H1 (cell line): ENCODE data around the gene ZNF777. TPM values are rescaled to one million over a fixed set of nuclear protein-coding genes. Genes with fewer than 3 reads are reported as not detected.
A peak's percentile ranks its signal among the peaks of the same experiment; 100 is the strongest.

ENCODE experiments used
- CTCF ChIA-PET: fragments of 300-600 bp; sonication (Branson Sonifier 250); formaldehyde crosslinking; loops from one replicate; lab custom pipeline; 2021; ENCODE audit not compliant: partially characterized antibody; lab: Charles Lee
- POLR2A ChIA-PET: fragments of 300-600 bp; sonication (Branson Sonifier 250); formaldehyde crosslinking; loops from one replicate; lab custom pipeline; 2021; ENCODE audit warnings: inconsistent platforms; ENCODE audit not compliant: partially characterized antibody; lab: Charles Lee
- DNase-seq, 2 experiments: peaks; one replicate each; pipeline versions ENCODE4 v3.0.0 to v3.0.0-alpha.2; 2010 to 2022; ENCODE audit warnings: low spot score in 2 of 2, low read depth in 1 of 2, mixed read lengths in 1 of 2
- FAIRE-seq: peaks from 2 replicates; lab custom pipeline; 2011; peaks lifted over from hg19 to GRCh38; lab: Jason Lieb, UNC
- H2AFZ ChIP-seq: 2 replicates; pipeline ENCODE4 v1.8.1; 2012; ENCODE audit warnings: low read length, inconsistent platforms
- H2AK5ac ChIP-seq: 2 replicates; pipeline ENCODE4 v1.6.1; 2013; ENCODE audit warnings: low read depth, low read length
- H2BK120ac ChIP-seq: replicated peaks from 2 replicates; pipeline ENCODE3; 2013; ENCODE audit warnings: low read depth, low read length, inconsistent platforms
- H2BK12ac ChIP-seq: 2 replicates; pipeline ENCODE4 v1.6.1; 2013; ENCODE audit warnings: low read depth, low read length
- H2BK15ac ChIP-seq: 2 replicates; pipeline ENCODE4 v1.6.1; 2013; ENCODE audit warnings: low read length
- H2BK20ac ChIP-seq: 2 replicates; pipeline ENCODE4 v1.6.1; 2013; ENCODE audit warnings: low read length
- H2BK5ac ChIP-seq: 2 replicates; pipeline ENCODE4 v1.6.1; 2013; ENCODE audit warnings: low read depth, low read length
- H3K14ac ChIP-seq: 2 replicates; pipeline ENCODE4 v1.6.1; 2013; ENCODE audit warnings: inconsistent platforms; ENCODE audit not compliant: insufficient read length
- H3K18ac ChIP-seq: 2 replicates; pipeline ENCODE4 v1.6.1; 2013; ENCODE audit warnings: low read length; ENCODE audit errors: extremely low read depth
- H3K23ac ChIP-seq: 2 replicates; pipeline ENCODE4 v1.6.1; 2013; ENCODE audit warnings: inconsistent platforms; ENCODE audit not compliant: insufficient read length
- H3K23me2 ChIP-seq: 2 replicates; pipeline ENCODE4 v1.6.1; 2013; ENCODE audit warnings: low read depth, low read length
- H3K27ac ChIP-seq: 2 replicates; pipeline ENCODE4 v1.6.1; 2011; ENCODE audit warnings: low read depth, low read length, inconsistent platforms
- H3K27me3 ChIP-seq, 4 experiments: replicated peaks in 1 of 4; 1 replicate in 1 of 4; 2 replicates in 3 of 4; pipeline versions ENCODE4 v1.6.1 to v1.8.1; 2011 to 2013; ENCODE audit warnings: low read length in 3 of 4, mild to moderate bottlenecking in 3 of 4, inconsistent platforms in 2 of 4, mixed read lengths in 2 of 4, moderate library complexity in 1 of 4; ENCODE audit not compliant: control insufficient read depth in 3 of 4, insufficient read depth in 3 of 4; ENCODE audit errors: extremely low read depth in 1 of 4
- H3K36me3 ChIP-seq, 4 experiments: 2 replicates each; pipeline versions ENCODE4 v1.6.1 to v1.8.1; 2011 to 2013; ENCODE audit warnings: mild to moderate bottlenecking in 4 of 4, low read length in 3 of 4, moderate library complexity in 2 of 4, control low read depth in 1 of 4, inconsistent platforms in 1 of 4; ENCODE audit not compliant: insufficient read depth in 4 of 4, control insufficient read depth in 2 of 4
- H3K4ac ChIP-seq: replicated peaks from 2 replicates; pipeline ENCODE3; 2013; ENCODE audit warnings: low read length, low read depth, mixed read lengths, inconsistent platforms; ENCODE audit not compliant: insufficient read length
- H3K4me1 ChIP-seq, 4 experiments: replicated peaks in 1 of 4; 1 replicate in 1 of 4; 2 replicates in 3 of 4; pipeline versions ENCODE4 v1.6.1 to v1.8.1; 2011 to 2013; ENCODE audit warnings: low read length in 3 of 4, inconsistent platforms in 2 of 4, mixed read lengths in 1 of 4; ENCODE audit not compliant: insufficient read depth in 4 of 4, control insufficient read depth in 3 of 4
- H3K4me2 ChIP-seq, 2 experiments: 2 replicates each; pipeline versions ENCODE4 v1.6.1 to v1.8.1; 2011 to 2013; ENCODE audit warnings: low read depth in 2 of 2, low read length in 2 of 2, control low read depth in 1 of 2, inconsistent platforms in 1 of 2, mild to moderate bottlenecking in 1 of 2; ENCODE audit not compliant: insufficient read depth in 1 of 2
- H3K4me3 ChIP-seq, 4 experiments: fragments of 200-600, 300-600 bp in 1 of 4; sonication (generic), shearing (Covaris generic), sonication (Bioruptor Twin) in 1 of 4; 2 replicates each; pipeline versions ENCODE4 v1.5.1 to v1.8.1; 2011 to 2016; ENCODE audit warnings: low read length in 4 of 4, low read depth in 3 of 4, control low read depth in 2 of 4, inconsistent platforms in 2 of 4, mild to moderate bottlenecking in 2 of 4, mixed read lengths in 1 of 4, moderate library complexity in 1 of 4; ENCODE audit not compliant: insufficient read depth in 2 of 4; ENCODE audit errors: extremely low read depth in 1 of 4
- H3K56ac ChIP-seq: replicated peaks from 2 replicates; pipeline ENCODE3; 2013; ENCODE audit warnings: low read depth, mild to moderate bottlenecking, mixed read lengths, low read length, inconsistent platforms; ENCODE audit not compliant: insufficient read length
- H3K79me1 ChIP-seq: 2 replicates; pipeline ENCODE4 v1.6.1; 2013; ENCODE audit warnings: low read depth, low read length, control low read depth
- H3K79me2 ChIP-seq, 2 experiments: 2 replicates each; pipeline versions ENCODE4 v1.6.1 to v1.8.1; 2012 to 2013; ENCODE audit warnings: low read length in 2 of 2, mild to moderate bottlenecking in 2 of 2, inconsistent platforms in 1 of 2; ENCODE audit not compliant: insufficient read depth in 2 of 2, control insufficient read depth in 1 of 2
- H3K9ac ChIP-seq, 4 experiments: replicated peaks in 1 of 4; 1 replicate in 1 of 4; 2 replicates in 3 of 4; pipeline versions ENCODE4 v1.6.1 to v1.8.1; 2011 to 2013; ENCODE audit warnings: low read depth in 3 of 4, low read length in 3 of 4, control low read depth in 2 of 4, mild to moderate bottlenecking in 2 of 4, moderate library complexity in 2 of 4, inconsistent platforms in 1 of 4; ENCODE audit errors: extremely low read depth in 1 of 4
- H3K9me3 ChIP-seq, 2 experiments: 2 replicates each; pipeline versions ENCODE4 v1.6.1 to v1.8.1; 2012 to 2013; ENCODE audit warnings: mild to moderate bottlenecking in 2 of 2, moderate library complexity in 2 of 2, control low read depth in 1 of 2, inconsistent platforms in 1 of 2, low read depth in 1 of 2, low read length in 1 of 2, mixed read lengths in 1 of 2; ENCODE audit not compliant: insufficient read depth in 2 of 2
- H4K20me1 ChIP-seq, 2 experiments: replicated peaks in 1 of 2; 2 replicates each; pipeline versions ENCODE3 to v1.8.1; 2011 to 2013; ENCODE audit warnings: inconsistent platforms in 2 of 2, low read length in 2 of 2, mild to moderate bottlenecking in 1 of 2; ENCODE audit not compliant: insufficient read depth in 2 of 2, control insufficient read depth in 1 of 2
- H4K5ac ChIP-seq: 2 replicates; pipeline ENCODE4 v1.6.1; 2013; ENCODE audit warnings: low read length, low read depth, mixed read lengths, inconsistent platforms; ENCODE audit not compliant: insufficient read length
- H4K8ac ChIP-seq: 2 replicates; pipeline ENCODE4 v1.8.0; 2013; ENCODE audit warnings: mild to moderate bottlenecking, moderate library complexity, low read length, inconsistent platforms; ENCODE audit not compliant: insufficient read depth; ENCODE audit errors: extremely low read depth
- H4K91ac ChIP-seq: replicated peaks from 2 replicates; pipeline ENCODE3; 2013; ENCODE audit warnings: low read length, mixed read lengths, inconsistent platforms; ENCODE audit not compliant: insufficient read length
- BACH1 ChIP-seq: IDR thresholded peaks from 2 replicates; pipeline ENCODE4 v1.6.1; 2012; ENCODE audit warnings: low read length, improper control_type of control experiment
- BCL11A ChIP-seq, 2 experiments: IDR thresholded peaks; one replicate each; pipeline ENCODE4 v1.6.1; 2011; ENCODE audit warnings: low read depth in 2 of 2, low read length in 2 of 2, mild to moderate bottlenecking in 2 of 2
- CBX8 ChIP-seq: fragments of 300-800, 300-1000 bp; sonication (generic); IDR thresholded peaks from 2 replicates; pipeline ENCODE4 v1.7.1; 2016; ENCODE audit warnings: low read depth, low read length, borderline replicate concordance
- CTBP2 ChIP-seq: IDR thresholded peaks from 2 replicates; pipeline ENCODE4 v1.7.0; 2011; ENCODE audit warnings: borderline replicate concordance, mild to moderate bottlenecking, moderate library complexity, mixed read lengths, low read length; ENCODE audit not compliant: insufficient read depth, insufficient read length
- GTF2F1 ChIP-seq: IDR thresholded peaks from 2 replicates; pipeline ENCODE4 v1.6.1; 2012; ENCODE audit warnings: low read depth, low read length, improper control_type of control experiment, borderline replicate concordance
- POU5F1 ChIP-seq: IDR thresholded peaks from 2 replicates; pipeline ENCODE4 v1.6.1; 2011; ENCODE audit warnings: low read depth, mild to moderate bottlenecking, low read length, moderate library complexity
- RBBP5 ChIP-seq: IDR thresholded peaks from 2 replicates; pipeline ENCODE4 v1.7.1; 2012; ENCODE audit warnings: low read depth, mild to moderate bottlenecking, inconsistent platforms, low read length, moderate library complexity, borderline replicate concordance
- TCF12 ChIP-seq: IDR thresholded peaks from 2 replicates; pipeline ENCODE4 v1.6.1; 2011; ENCODE audit warnings: low read depth, mild to moderate bottlenecking, low read length
- WGBS, 2 experiments: shearing (Covaris generic) in 1 of 2; methylation state at CpG; one replicate each; pipeline versions ENCODE4 v1.1.6 to v1.1.7; 2013 to 2015; ENCODE audit warnings: low lambda C conversion rate in 2 of 2, mixed read lengths in 2 of 2, inconsistent platforms in 1 of 2, low coverage in 1 of 2, missing lambda C conversion rate in 1 of 2; ENCODE audit not compliant: insufficient replicate concordance in 2 of 2, insufficient coverage in 1 of 2, insufficient read length in 1 of 2; ENCODE audit errors: extremely low coverage in 1 of 2, missing lambda C conversion rate in 1 of 2; 5-methylcytosine and 5-hydroxymethylcytosine counted together
- polyA plus RNA-seq, 7 experiments: library from polyadenylated mRNA; depleted of rRNA in 3 of 7; stranded (reverse) in 5 of 7; unstranded in 2 of 7; fragments of >200 nt in 5 of 7; fragments of 200-250 nt in 2 of 7; gene quantifications; 1 replicate in 5 of 7; 2 replicates in 1 of 7; 4 replicates in 1 of 7; pipeline versions ENCODE4 v1.2.1 to v1.2.3, GENCODE V29; 2011 to 2013; ENCODE audit warnings: missing spikeins in 2 of 7, mixed read lengths in 2 of 7
- total RNA-seq: library from RNA; stranded (reverse); fragmentation: NEBNext Ultra II Directional; extraction: Animal tissue kit (Norgen Biotek cat#: 25700); gene quantifications from 2 replicates; pipeline ENCODE4 v1.2.1, GENCODE V29; 2021

The ZNF777 gene
- total and polyA plus RNA-seq, 2 of the 8 experiments (the other 6 are each of a cell fraction or from before 2014, with no cell fraction given): 8.0 to 10.1 TPM

DNA sequence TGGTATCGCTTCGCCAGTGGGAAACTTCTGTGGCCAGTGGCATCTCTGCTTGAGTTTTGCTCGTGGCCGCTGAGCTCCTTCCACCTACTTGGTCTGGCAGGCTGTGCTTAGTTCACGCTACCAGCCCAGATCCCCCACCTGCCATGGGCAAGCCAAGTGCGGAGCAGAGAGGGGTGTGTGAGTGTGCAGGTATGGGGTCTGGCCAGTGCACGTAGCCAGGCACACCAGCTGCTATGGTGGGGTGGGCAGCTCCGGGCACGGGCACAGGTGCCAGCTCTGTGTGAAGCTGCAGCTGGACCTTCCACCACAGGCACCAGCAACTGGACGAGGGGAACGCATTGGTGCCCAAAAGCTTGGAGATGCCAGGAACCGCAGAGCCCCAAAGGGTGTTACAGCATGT, 56.5 kb downstream of the ZNF777 start:
- Histone ChIP-seq H3K18ac (no peak overlapping the region), H3K4me2 (no peak overlapping the region), H4K91ac (no peak overlapping the region), H2AFZ (no peak overlapping the region), H3K27me3 (no peaks in the 10 kb centered on the region; a peak in 1 of 7 replicates), H2BK120ac (no peak overlapping the region), H2BK15ac (peak overlapping the region; percentile 75; the same call in 1 of the 2 replicates), H3K79me2 (no peaks in the 10 kb centered on the region), H3K4ac (no peak overlapping the region), H3K4me3 (no peak overlapping the region), H3K36me3 (no peaks in the 10 kb centered on the region), H3K27ac (no peak overlapping the region), H3K79me1 (no peaks in the 10 kb centered on the region), H4K5ac (no peak overlapping the region), H3K4me1 (peaks cover 0 to 2% (median 0%) of the 10 kb centered on the region in 4 experiments; a peak in 3 of 7 replicates), H2AK5ac (0 out of 2 replicates have a peak overlapping the region, but pooled peaks have one; percentile 65), H3K23me2 (no peaks in the 10 kb centered on the region), H3K56ac (no peak overlapping the region), H2BK5ac (peak overlapping the region; percentile 30; the same call in 1 of the 2 replicates), H4K20me1 (no peaks in the 10 kb centered on the region), H2BK20ac (no peak overlapping the region), H2BK12ac (no peak overlapping the region), H4K8ac (no peak overlapping the region), H3K23ac (no peak overlapping the region), H3K9me3 (no peaks in the 10 kb centered on the region; a peak in 1 of 4 replicates), H3K14ac (no peak overlapping the region), H3K9ac (no peak overlapping the region; a peak in 1 of 7 replicates)
- ChIA-PET POLR2A (interaction anchor here (1.2 to 1.5 kb wide), 2 partner anchors 120 to 143 kb away, joined by 3 to 6 read pairs; partner anchors contain the start of gene ZNF783), CTCF (interaction anchor here (0.6 to 5.8 kb wide), 13 partner anchors 10 to 393 kb away, joined by 3 to 82 read pairs (median 3); partner anchors contain the start of gene ZNF398)
- no peak for FAIRE-seq
- no peak for DNase-seq
- 88% methylated on average over 12 of the region's 12 CpGs; no CpG with 5 or more reads in 1 of the 2 experiments for WGBS, 2 experiments
- TF ChIP-seq TCF12 (no peak), BACH1 (no peak), BCL11A (IDR thresholded peaks at IDR 0.05; ENCODE audit: low read depth in 2 of 2, low read length in 2 of 2) (no peak), CBX8 (no peak), RBBP5 (no peak), CTBP2 (no peak), GTF2F1 (no peak), POU5F1 (no peak)
